ENCODE results near the gene CCDC34. TPM values are rescaled to one million over a fixed set of nuclear protein-coding genes. Genes with fewer than 3 reads are reported as not detected.

Gene CCDC34
- total RNA-seq, 1 donor from 2014 or later: 1.6 TPM

DNA sequence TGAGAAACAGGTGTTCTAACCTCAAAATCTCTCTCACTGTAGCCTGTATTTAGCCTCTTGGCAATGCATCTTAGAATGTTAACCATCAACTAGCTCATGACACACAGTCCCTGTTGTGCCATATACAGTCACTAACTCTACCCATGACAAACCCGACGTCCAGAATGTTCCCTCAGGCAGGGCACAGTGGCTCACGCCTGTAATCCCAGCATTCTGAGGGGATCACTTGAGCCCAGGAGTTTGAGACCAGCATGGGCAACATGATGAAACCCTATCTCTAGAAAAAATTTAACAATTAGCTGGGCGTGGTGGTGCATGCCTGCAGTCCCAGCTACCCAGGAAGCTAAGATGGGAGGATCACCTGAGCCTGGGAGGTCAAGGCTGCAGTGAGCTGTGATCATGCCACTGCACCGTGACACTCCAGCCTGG lies 18.2 kb upstream of the CCDC34 start:
- intact Hi-C loops (cut with DNase I): loop anchor here (5.0 to 10.0 kb wide), 2 partner anchors 106 to 196 kb away; no protein-coding TSS in a partner anchor
- DNase-seq (ENCODE audit: low spot score in 2 of 2): no peak
- Histone ChIP-seq H3K27ac (no peak overlapping the region), H3K36me3 (peaks cover 16 to 39% of the 10 kb centered on the region in 2 donors), H3K4me1 (peaks cover 0 to 5% of the 10 kb centered on the region in 2 donors), H3K27me3 (no peaks in the 10 kb centered on the region), H3K9me3 (no peaks in the 10 kb centered on the region), H3K4me3 (no peak overlapping the region)
- TF ChIP-seq, protein P1, sequence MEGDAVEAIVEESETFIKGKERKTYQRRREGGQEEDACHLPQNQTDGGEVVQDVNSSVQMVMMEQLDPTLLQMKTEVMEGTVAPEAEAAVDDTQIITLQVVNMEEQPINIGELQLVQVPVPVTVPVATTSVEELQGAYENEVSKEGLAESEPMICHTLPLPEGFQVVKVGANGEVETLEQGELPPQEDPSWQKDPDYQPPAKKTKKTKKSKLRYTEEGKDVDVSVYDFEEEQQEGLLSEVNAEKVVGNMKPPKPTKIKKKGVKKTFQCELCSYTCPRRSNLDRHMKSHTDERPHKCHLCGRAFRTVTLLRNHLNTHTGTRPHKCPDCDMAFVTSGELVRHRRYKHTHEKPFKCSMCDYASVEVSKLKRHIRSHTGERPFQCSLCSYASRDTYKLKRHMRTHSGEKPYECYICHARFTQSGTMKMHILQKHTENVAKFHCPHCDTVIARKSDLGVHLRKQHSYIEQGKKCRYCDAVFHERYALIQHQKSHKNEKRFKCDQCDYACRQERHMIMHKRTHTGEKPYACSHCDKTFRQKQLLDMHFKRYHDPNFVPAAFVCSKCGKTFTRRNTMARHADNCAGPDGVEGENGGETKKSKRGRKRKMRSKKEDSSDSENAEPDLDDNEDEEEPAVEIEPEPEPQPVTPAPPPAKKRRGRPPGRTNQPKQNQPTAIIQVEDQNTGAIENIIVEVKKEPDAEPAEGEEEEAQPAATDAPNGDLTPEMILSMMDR (IDR thresholded peaks at IDR 0.05): no peak

DNA sequence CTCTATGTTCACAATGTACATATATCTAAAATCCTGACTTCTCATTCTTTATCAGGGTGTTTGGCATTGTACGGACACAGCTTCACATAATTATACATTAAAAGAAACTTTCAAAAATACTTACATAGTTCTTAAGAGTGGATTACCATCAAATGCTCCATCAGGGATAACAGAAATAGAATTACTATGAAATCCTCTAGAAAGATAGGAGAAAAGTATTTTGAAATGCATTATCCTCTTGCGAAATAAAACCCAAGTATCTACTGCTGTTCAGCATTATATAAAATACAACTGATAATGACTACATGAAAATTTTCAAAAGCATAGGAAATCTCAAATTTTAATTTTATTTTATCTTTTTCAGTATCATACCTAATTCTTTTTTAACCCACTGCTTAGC lies 17.8 kb upstream of the CCDC34 start:
- TF ChIP-seq, protein P1 (IDR thresholded peaks at IDR 0.05): no peak
- peaks cover 16 to 39% of the 10 kb centered on the region in 2 donors for H3K36me3 ChIP-seq
- DNase-seq (ENCODE audit: low spot score in 2 of 2): no peak
- H3K4me1 ChIP-seq: peaks cover 0 to under 1% of the 10 kb centered on the region in 2 donors
- H3K9me3 ChIP-seq: no peaks in the 10 kb centered on the region
- intact Hi-C loops (cut with DNase I): loop anchor here (5.0 to 10.0 kb wide), 2 partner anchors 107 to 196 kb away; no protein-coding TSS in a partner anchor
- no peak overlapping the region for H3K27ac ChIP-seq
- no peak overlapping the region for H3K4me3 ChIP-seq
- no peaks in the 10 kb centered on the region for H3K27me3 ChIP-seq

DNA sequence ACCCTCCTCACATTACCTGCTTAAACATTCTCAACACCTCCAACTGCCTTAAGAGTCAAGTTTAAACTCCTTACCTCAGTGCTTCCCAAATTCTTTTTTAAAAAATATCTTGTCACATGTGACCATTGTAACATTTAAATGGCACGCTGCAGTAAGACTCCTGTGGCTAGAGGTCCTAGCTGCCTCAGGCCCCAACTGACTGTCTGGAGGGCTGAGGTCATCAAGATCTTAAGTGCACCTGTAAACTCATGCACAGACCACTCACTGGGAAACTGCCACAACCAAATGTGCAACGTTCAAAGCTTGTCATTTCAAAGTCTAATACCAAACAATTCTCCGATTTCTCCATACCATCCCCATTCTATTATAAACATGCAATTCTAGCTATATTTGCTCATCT lies 16.4 kb upstream of the CCDC34 start:
- H3K4me3 ChIP-seq: no peak overlapping the region
- TF ChIP-seq, protein P1 (IDR thresholded peaks at IDR 0.05): no peak
- H3K27me3 ChIP-seq: no peaks in the 10 kb centered on the region
- no peaks in the 10 kb centered on the region for H3K4me1 ChIP-seq
- H3K27ac ChIP-seq: no peak overlapping the region
- H3K36me3 ChIP-seq: peaks cover 16 to 49% of the 10 kb centered on the region in 2 donors
- H3K9me3 ChIP-seq: no peaks in the 10 kb centered on the region
- intact Hi-C loops (cut with DNase I): no loop called here
- DNase-seq (ENCODE audit: low spot score in 2 of 2): no peak

DNA sequence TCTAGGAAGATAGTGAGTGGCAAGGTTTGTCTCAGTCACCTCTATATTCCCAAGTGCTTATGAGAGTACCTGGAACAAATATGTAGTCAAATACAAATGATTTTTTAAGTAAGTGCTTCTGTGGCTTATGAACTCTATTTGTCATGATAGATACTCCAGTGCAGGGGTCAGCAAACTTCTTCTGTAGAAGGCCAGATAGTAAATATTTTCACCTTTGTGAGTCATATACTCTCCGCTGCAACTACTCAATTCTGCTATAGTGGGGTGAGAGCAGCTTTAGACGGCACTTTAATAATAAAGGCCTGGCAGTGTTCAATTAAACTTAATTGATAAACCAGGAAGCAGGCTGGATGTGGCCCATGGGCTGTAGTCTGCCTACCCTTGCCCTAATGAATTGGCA lies 12.4 kb upstream of the CCDC34 start:
- Histone ChIP-seq H3K27me3 (no peaks in the 10 kb centered on the region), H3K27ac (no peak overlapping the region), H3K9me3 (no peaks in the 10 kb centered on the region), H3K4me1 (no peaks in the 10 kb centered on the region), H3K36me3 (peaks cover 22 to 57% of the 10 kb centered on the region in 2 donors), H3K4me3 (no peak overlapping the region)
- TF ChIP-seq, protein P1 (IDR thresholded peaks at IDR 0.05): no peak
- DNase-seq (ENCODE audit: low spot score in 2 of 2): no peak
- intact Hi-C loops (cut with DNase I): no loop called here

DNA sequence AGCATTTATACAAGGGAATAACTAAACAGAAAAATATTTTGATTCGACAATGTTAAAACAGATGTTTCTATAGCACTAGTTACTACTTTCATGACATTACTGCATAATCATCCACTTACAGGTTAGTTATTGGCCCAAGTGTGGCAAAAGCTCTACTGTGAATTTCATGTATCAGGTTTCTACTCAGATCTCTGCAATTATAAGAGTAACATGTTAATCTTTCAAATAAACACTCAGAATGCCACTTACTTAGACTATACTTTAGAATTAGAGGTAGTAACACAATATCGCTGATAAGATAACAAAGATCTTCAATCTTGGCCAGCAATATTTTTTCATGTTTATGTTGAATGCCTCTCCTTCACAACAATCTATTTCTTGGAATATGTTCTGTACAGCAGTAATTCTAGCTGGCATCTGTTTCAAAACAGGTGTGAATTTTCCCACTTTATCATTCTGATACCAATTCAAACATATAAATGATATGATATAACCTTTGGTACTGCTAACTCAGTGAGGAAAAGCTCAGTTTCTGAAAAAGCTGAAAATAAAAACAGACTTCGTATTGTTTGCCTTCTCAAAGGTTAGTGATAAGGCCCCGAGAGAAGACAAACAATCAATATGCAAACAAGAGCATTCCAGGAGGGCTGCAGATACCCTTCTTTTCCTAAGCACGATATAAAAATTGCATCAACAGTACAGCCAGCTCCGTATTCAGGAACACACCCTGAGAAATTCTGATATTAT lies 11.0 kb upstream of the CCDC34 start:
- TF ChIP-seq, protein P1 (IDR thresholded peaks at IDR 0.05): no peak
- H3K9me3 ChIP-seq: no peaks in the 10 kb centered on the region
- no peak overlapping the region for H3K27ac ChIP-seq
- intact Hi-C loops (cut with DNase I): no loop called here
- H3K4me3 ChIP-seq: no peak overlapping the region
- no peak for DNase-seq (ENCODE audit: low spot score in 2 of 2)
- H3K4me1 ChIP-seq: no peaks in the 10 kb centered on the region
- no peaks in the 10 kb centered on the region for H3K27me3 ChIP-seq
- peaks cover 12 to 49% of the 10 kb centered on the region in 2 donors for H3K36me3 ChIP-seq

Measured in ascending aorta (tissue), 2 donors.